Colonic mucosa (tissue), 4 donors: Measurements from ENCODE around the gene SEMA4A. TPM values are rescaled to one million over a fixed set of nuclear protein-coding genes. Genes with fewer than 3 reads are reported as not detected.

ENCODE experiments used
- DNase-seq: peaks from one replicate; pipeline ENCODE4 v3.0.0-alpha.2; 2020
- H3K27ac ChIP-seq: fragments of 200-600 bp; one replicate; pipeline ENCODE4 v1.8.0; 2021
- H3K27me3 ChIP-seq: fragments of 200-600 bp; one replicate; pipeline ENCODE4 v1.8.0; 2021
- H3K36me3 ChIP-seq: fragments of 200-600 bp; one replicate; pipeline ENCODE4 v1.8.0; 2021
- H3K4me1 ChIP-seq: fragments of 200-600 bp; one replicate; pipeline ENCODE4 v1.8.0; 2021; ENCODE audit warnings: mild to moderate bottlenecking
- H3K4me3 ChIP-seq: fragments of 200-600 bp; one replicate; pipeline ENCODE4 v1.8.0; 2021
- H3K9ac ChIP-seq, 2 donors: one replicate each; pipeline ENCODE4 v1.7.0; 2013; ENCODE audit warnings: control low read depth in 2 of 2, low read depth in 2 of 2, low read length in 2 of 2
- H3K9me3 ChIP-seq: fragments of 200-600 bp; one replicate; pipeline ENCODE4 v1.8.0; 2021
- CTCF ChIP-seq: fragments of 200-600 bp; IDR thresholded peaks from one replicate; pipeline ENCODE4 v1.8.0; 2022; ENCODE audit warnings: antibody characterized with exemption, mild to moderate bottlenecking
- intact Hi-C: fragments of 100-400 bp; cut with DNase I; formaldehyde crosslinking; loops from one replicate; pipeline ENCODE4 v1.14.1; 2022
- total RNA-seq, 2 donors: library from RNA; stranded (reverse); fragmentation: NEBNext Ultra II Directional in 1 of 2; extraction: Animal tissue kit (Norgen Biotek cat#: 25700) in 1 of 2; gene quantifications; one replicate each; pipeline ENCODE4 v1.2.1, GENCODE V29; 2021
- donor health status: healthy.
- donor health status: DM: no; HTN: no; CAD: no.
- donor health status: DM: no; HTN: no; CAD: no.

Gene SEMA4A
- total RNA-seq, 2 donors from 2014 or later, result 4.5 to 5.6 TPM

DNA sequence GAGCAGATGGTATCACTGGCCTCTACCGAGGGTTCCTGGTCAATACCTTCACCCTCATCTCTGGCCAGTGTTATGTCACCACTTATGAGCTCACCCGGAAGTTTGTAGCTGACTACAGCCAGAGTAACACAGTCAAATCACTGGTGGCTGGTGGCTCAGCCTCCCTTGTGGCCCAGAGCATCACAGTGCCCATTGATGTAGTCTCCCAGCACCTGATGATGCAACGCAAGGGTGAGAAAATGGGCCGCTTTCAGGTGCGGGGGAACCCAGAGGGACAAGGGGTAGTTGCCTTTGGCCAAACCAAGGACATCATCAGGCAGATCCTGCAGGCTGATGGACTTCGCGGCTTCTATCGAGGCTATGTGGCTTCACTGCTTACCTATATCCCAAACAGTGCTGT is 46.7 kb downstream of the SEMA4A start:
- no peak for TF ChIP-seq CTCF
- Histone ChIP-seq H3K27me3 (no peaks in the 10 kb centered on the region), H3K4me1 (no peaks in the 10 kb centered on the region), H3K9ac (no peak overlapping the region), H3K9me3 (no peaks in the 10 kb centered on the region), H3K27ac (no peak overlapping the region), H3K4me3 (no peak overlapping the region), H3K36me3 (peaks cover 5% of the 10 kb centered on the region)
- intact Hi-C loops, result no loop called here
- no peak for DNase-seq

DNA sequence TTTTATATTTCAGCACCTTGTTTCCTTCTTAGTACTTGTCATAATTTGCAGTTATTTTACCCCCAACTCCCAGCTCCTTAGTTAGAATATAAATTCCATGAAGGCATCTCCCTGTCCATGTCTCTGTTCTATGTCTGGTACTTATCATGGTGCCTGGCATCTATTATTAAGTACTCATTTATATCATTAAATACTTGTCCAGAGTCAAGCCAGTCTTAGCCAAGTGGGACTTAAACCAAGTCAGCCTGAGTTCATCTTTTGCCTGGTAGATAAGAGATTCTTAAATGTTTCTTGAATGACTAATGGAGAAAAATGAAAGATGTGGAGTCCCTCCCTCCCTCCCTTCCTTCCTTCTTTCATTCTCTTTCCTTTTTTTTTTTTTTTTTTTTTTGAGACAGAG is 49.9 kb downstream of the SEMA4A start:
- no peak for TF ChIP-seq CTCF
- Histone ChIP-seq H3K36me3 (peaks cover 3% of the 10 kb centered on the region), H3K9me3 (no peaks in the 10 kb centered on the region), H3K4me1 (no peaks in the 10 kb centered on the region), H3K4me3 (no peak overlapping the region), H3K27ac (no peak overlapping the region), H3K27me3 (no peaks in the 10 kb centered on the region), H3K9ac (no peak overlapping the region)
- DNase-seq, result no peak
- intact Hi-C loops, result no loop called here

DNA sequence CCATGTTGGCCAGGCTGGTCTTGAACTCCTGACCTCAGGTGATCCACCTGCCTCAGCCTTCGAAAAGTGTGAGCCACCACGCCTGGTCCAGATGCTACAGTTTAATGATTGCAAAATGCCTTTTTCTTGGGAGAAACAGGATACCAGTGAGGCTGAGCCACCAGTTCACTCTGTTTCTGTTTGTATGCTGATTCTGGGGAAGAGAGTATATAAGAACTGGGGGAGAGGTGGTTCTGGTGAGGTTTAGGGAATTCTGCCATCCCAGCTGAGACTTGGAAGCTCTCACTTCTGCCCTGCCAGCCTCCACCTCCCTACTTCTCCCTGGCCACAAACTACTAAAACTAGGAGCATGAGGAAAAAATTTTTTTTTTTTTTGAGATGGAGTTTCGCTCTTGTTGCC is 51.3 kb downstream of the SEMA4A start:
- no peak for TF ChIP-seq CTCF
- H3K9ac ChIP-seq, result no peak overlapping the region
- intact Hi-C loops, result no loop called here
- no peak overlapping the region for H3K4me3 ChIP-seq
- H3K27me3 ChIP-seq, result no peaks in the 10 kb centered on the region
- H3K27ac ChIP-seq, result no peak overlapping the region
- H3K4me1 ChIP-seq, result no peaks in the 10 kb centered on the region
- H3K36me3 ChIP-seq, result peaks cover 3% of the 10 kb centered on the region
- DNase-seq, result no peak
- H3K9me3 ChIP-seq, result no peaks in the 10 kb centered on the region

DNA sequence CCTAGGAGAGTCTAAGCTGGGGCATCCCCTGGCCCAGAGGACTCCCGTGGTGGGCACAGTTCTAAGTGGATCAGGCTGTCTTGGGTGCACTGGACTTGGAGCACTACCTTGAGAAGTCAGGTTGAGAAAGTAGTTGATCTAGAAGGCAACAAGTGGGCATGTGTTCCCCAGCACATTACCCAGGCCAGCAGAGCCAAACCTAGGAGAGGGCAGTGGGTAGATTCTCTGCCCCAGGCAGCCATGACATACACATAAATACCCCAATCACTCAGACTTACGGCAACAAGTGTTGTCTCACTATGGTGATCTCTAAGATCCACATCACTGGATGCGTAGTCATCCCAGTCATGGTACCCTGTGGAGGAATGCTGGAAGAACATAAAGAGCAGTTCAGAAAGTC is 57.9 kb downstream of the SEMA4A start:
- H3K9ac ChIP-seq, result no peak overlapping the region
- no peaks in the 10 kb centered on the region for H3K36me3 ChIP-seq
- no peak overlapping the region for H3K4me3 ChIP-seq
- no peaks in the 10 kb centered on the region for H3K27me3 ChIP-seq
- H3K27ac ChIP-seq, result no peak overlapping the region
- intact Hi-C loops, result no loop called here
- no peaks in the 10 kb centered on the region for H3K9me3 ChIP-seq
- peaks cover 4% of the 10 kb centered on the region for H3K4me1 ChIP-seq
- no peak for DNase-seq
- TF ChIP-seq CTCF, result no peak

GRCh38 chr1:156212130-156212529 is 58.7 kb downstream of the SEMA4A start:
- Histone ChIP-seq H3K4me1 (peaks cover 4% of the 10 kb centered on the region), H3K36me3 (no peaks in the 10 kb centered on the region), H3K27me3 (no peaks in the 10 kb centered on the region), H3K9ac (peak overlapping the region; percentile 16 to 85), H3K27ac (peak overlapping the region; percentile 93), H3K9me3 (no peaks in the 10 kb centered on the region), H3K4me3 (peak overlapping the region; percentile 76)
- no peak for DNase-seq
- intact Hi-C loops, result no loop called here
- TF ChIP-seq CTCF, result no peak
